ENCODE results near the gene RBP2. TPM values are rescaled to one million over a fixed set of nuclear protein-coding genes. Genes with fewer than 3 reads are reported as not detected.

The RBP2 gene
- total RNA-seq, 1 experiment from 2014 or later: not detected

DNA sequence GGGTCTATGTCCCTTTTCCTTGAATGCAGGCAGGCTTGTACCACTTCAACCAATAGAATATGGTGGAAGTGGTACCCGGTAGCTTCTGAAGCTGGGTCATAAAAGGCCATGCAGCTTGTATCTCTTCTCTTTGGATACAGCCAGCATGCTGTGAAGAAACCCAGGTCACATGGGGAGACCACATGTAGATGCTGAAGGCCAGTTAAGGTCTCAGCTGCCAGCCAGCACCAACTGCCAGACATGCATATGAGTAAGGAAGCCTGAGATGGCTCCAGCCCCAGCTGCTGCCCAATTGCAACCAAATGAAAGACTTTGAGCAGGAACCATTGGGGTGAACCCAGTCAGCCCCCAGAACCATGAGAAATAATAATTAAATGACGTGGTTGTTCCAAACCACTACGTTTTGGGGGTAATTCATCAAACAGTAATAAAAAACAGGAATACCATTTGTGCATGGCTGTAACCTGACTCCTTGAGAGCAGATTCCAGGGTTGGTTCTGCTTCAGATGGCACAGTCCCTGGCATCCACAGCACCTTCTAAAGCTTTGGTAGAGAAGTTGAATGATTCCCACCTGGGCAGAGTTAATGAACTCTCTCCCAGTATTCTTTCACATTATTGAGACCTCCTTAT, 3.8 kb downstream of the RBP2 start:
- intact Hi-C loops (cut with micrococcal nuclease): no loop called here
- DNase-seq (ENCODE audit: unreplicated experiment): no peak
- no TSS peak for BruUV-seq (replicated peaks)

DNA sequence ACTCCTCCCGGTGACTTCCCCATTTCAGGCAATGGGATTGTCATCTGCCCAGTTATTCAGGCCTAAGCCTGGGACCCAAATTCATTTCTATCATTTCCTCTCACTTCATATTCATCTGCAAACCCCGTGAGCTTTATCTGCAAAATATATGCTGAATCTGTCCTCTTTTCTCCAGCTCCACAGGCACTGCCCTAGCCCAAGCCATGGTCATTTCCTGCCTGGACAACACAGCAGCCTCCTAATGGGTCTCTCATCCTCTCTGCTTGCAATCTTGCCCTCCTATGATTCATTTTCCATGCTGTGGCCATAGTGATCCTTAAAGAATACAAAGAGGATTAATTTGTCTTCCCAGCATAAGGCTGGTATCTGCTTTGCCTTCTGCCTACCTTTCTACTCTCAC, 6.1 kb downstream of the RBP2 start:
- ChIA-PET CTCF (interaction anchor here (2.0 kb wide), 1 partner anchor 42 kb away, joined by 5 read pairs; no protein-coding TSS in a partner anchor), POLR2A (no interaction called here)
- Mint-ChIP-seq H3K9me3 (ENCODE audit: unreplicated experiment) (no peaks in the 10 kb centered on the region), H3K4me3 (ENCODE audit: unreplicated experiment) (no peak overlapping the region), H3K27ac (ENCODE audit: low read depth, unreplicated experiment) (no peak overlapping the region), H3K27me3 (ENCODE audit: insufficient read depth, unreplicated experiment) (no peaks in the 10 kb centered on the region), H3K36me3 (ENCODE audit: insufficient read depth, unreplicated experiment) (no peaks in the 10 kb centered on the region), H3K4me1 (ENCODE audit: insufficient read depth, unreplicated experiment) (no peaks in the 10 kb centered on the region)
- BruUV-seq (replicated peaks): no TSS peak
- DNase-seq (ENCODE audit: unreplicated experiment): no peak
- intact Hi-C loops (cut with micrococcal nuclease): no loop called here
- TF ChIP-seq, protein P1, sequence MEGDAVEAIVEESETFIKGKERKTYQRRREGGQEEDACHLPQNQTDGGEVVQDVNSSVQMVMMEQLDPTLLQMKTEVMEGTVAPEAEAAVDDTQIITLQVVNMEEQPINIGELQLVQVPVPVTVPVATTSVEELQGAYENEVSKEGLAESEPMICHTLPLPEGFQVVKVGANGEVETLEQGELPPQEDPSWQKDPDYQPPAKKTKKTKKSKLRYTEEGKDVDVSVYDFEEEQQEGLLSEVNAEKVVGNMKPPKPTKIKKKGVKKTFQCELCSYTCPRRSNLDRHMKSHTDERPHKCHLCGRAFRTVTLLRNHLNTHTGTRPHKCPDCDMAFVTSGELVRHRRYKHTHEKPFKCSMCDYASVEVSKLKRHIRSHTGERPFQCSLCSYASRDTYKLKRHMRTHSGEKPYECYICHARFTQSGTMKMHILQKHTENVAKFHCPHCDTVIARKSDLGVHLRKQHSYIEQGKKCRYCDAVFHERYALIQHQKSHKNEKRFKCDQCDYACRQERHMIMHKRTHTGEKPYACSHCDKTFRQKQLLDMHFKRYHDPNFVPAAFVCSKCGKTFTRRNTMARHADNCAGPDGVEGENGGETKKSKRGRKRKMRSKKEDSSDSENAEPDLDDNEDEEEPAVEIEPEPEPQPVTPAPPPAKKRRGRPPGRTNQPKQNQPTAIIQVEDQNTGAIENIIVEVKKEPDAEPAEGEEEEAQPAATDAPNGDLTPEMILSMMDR (IDR thresholded peaks at IDR 0.05; ENCODE audit: unreplicated experiment): no peak

More for the DNA sequence above, 3.8 kb downstream of the RBP2 start:
- no peak overlapping the region for H3K27ac Mint-ChIP-seq (ENCODE audit: low read depth, unreplicated experiment)
- H3K36me3 Mint-ChIP-seq (ENCODE audit: insufficient read depth, unreplicated experiment): no peaks in the 10 kb centered on the region
- TF ChIP-seq, protein P1 (IDR thresholded peaks at IDR 0.05; ENCODE audit: unreplicated experiment): no peak
- no peaks in the 10 kb centered on the region for H3K9me3 Mint-ChIP-seq (ENCODE audit: unreplicated experiment)
- H3K4me3 Mint-ChIP-seq (ENCODE audit: unreplicated experiment): no peak overlapping the region
- no peaks in the 10 kb centered on the region for H3K4me1 Mint-ChIP-seq (ENCODE audit: insufficient read depth, unreplicated experiment)
- H3K27me3 Mint-ChIP-seq (ENCODE audit: insufficient read depth, unreplicated experiment): no peaks in the 10 kb centered on the region
- ChIA-PET POLR2A (no interaction called here), CTCF (interaction anchor here (0.6 to 0.7 kb wide), 2 partner anchors 13 to 23 kb away, joined by 3 to 4 read pairs; no protein-coding TSS in a partner anchor)

DNA sequence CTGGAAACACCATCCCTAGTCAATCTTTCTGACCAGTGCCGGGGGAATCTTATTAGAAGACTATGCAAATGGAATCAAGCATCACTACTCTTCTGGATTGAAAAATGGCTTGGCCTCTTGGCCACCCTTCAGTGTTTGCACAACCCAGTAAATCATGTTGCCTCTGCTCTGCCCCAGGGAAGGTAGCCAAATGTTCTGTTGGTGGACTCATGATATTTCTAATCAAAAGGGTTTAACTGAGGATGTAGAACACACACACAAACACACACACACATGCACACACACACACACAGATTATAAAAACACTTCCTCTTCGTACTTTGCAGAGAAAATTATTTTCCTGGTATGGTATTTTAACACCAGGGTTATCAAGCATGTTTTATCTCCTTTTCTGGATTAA, 7.9 kb downstream of the RBP2 start:
- POLR2A ChIA-PET: interaction anchor here (1.0 kb wide), 1 partner anchor 28 kb away, joined by 3 read pairs; no protein-coding TSS in a partner anchor
- Mint-ChIP-seq H3K27ac (ENCODE audit: low read depth, unreplicated experiment) (no peak overlapping the region), H3K4me1 (ENCODE audit: insufficient read depth, unreplicated experiment) (no peaks in the 10 kb centered on the region), H3K27me3 (ENCODE audit: insufficient read depth, unreplicated experiment) (no peaks in the 10 kb centered on the region), H3K4me3 (ENCODE audit: unreplicated experiment) (no peak overlapping the region), H3K36me3 (ENCODE audit: insufficient read depth, unreplicated experiment) (no peaks in the 10 kb centered on the region), H3K9me3 (ENCODE audit: unreplicated experiment) (no peaks in the 10 kb centered on the region)
- DNase-seq (ENCODE audit: unreplicated experiment): no peak
- TF ChIP-seq, protein P1 (IDR thresholded peaks at IDR 0.05; ENCODE audit: unreplicated experiment): no peak
- intact Hi-C loops (cut with micrococcal nuclease): no loop called here
- BruUV-seq (replicated peaks): no TSS peak
- CTCF ChIA-PET: no interaction called here

DNA sequence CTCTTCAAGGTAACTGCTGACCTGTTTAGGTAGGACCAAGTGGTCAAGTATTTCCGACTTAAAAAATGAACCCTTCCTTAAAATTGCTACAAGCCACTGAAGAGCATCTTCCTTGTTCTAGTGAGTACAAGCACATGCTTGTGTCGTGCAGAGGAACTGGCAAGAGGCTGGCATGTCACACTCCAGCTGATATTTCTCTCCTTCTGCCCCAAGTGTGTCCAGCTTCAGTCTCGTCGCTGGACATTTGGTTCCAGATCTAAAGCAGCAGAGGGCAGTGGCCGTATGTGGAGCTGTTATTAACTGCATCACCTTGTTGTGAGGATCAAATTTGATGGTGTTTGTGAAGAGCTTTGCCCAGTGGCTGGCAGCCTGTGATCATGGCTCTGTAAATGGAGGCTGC, 10.0 kb downstream of the RBP2 start:
- no peaks in the 10 kb centered on the region for H3K36me3 Mint-ChIP-seq (ENCODE audit: insufficient read depth, unreplicated experiment)
- no peak overlapping the region for H3K4me3 Mint-ChIP-seq (ENCODE audit: unreplicated experiment)
- intact Hi-C loops (cut with micrococcal nuclease): no loop called here
- no peak for DNase-seq (ENCODE audit: unreplicated experiment)
- ChIA-PET POLR2A (no interaction called here), CTCF (interaction anchor here (1.0 to 2.0 kb wide), 4 partner anchors 31 to 96 kb away, joined by 4 to 7 read pairs (median 6); no protein-coding TSS in a partner anchor)
- BruUV-seq (replicated peaks): no TSS peak
- TF ChIP-seq, protein P1 (IDR thresholded peaks at IDR 0.05; ENCODE audit: unreplicated experiment): no peak
- H3K27ac Mint-ChIP-seq (ENCODE audit: low read depth, unreplicated experiment): no peak overlapping the region
- H3K4me1 Mint-ChIP-seq (ENCODE audit: insufficient read depth, unreplicated experiment): no peaks in the 10 kb centered on the region
- no peaks in the 10 kb centered on the region for H3K27me3 Mint-ChIP-seq (ENCODE audit: insufficient read depth, unreplicated experiment)
- no peaks in the 10 kb centered on the region for H3K9me3 Mint-ChIP-seq (ENCODE audit: unreplicated experiment)

All from MCF 10A (cell line).